Daoy (cell line): ENCODE results near the gene ATP11A. TPM values are rescaled to one million over a fixed set of nuclear protein-coding genes. Genes with fewer than 3 reads are reported as not detected.

ENCODE experiments used
- DNase-seq: peaks from one replicate; pipeline ENCODE4 v3.0.0-alpha.2; 2015; ENCODE audit warnings: low read depth
- total RNA-seq: library from RNA; depleted of rRNA; stranded (reverse); fragments of >200 nt; shearing (Covaris generic); gene quantifications from 2 replicates; pipeline ENCODE4 v1.2.3, GENCODE V29; 2014

Gene ATP11A
- total RNA-seq, 1 experiment from 2014 or later = 2.0 TPM

DNA sequence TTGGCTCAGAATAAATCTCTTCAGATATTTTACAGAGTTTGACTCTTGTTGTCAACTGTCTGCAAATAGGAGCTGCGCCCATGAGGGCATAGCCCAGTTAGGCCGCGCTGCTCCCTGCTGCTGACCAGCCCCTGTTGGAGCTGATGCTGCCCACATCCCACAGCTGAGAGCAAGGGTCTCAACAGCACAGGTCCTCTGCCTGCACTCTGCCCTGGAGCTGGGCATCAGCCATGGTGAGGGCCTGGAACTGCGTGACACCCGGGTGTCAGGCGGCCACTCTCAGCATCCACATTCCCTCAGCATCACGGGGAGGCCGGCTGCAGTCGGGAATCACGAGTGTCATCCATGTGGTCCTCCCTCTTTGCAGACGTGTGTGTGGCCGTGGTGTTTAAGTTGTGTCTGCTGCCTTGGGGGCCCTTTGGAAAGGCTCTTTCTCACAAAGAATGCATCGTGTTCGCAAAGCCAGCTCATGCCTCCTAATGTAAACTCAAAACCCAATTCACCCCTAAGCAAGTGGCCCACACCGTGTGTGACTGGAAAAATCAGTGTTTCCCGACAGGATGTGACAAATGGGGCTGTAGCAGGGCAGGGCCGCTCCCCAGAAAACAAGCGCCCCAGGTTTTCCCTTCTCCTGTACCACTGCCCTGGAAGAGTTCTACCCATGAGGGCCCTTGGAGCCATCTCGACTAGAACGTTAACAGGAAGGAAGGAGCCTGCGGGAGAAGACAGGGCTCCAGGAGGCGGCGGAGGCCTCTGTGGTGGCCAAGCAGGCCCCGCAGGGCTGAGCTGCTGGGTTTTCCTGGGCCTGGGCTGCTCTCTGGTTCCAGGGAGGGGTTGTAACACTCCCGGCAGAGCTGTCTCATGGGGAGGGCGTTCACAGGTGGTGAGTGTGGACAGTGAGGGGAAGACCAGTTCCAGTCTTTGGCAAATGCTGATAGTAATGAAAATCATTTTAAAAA, 20.3 kb downstream of the ATP11A start:
- DNase-seq = no peak

- no peak for DNase-seq
Observed at GRCh38 chr13:112710855-112711527, 21.2 kb downstream of the ATP11A start.

DNA sequence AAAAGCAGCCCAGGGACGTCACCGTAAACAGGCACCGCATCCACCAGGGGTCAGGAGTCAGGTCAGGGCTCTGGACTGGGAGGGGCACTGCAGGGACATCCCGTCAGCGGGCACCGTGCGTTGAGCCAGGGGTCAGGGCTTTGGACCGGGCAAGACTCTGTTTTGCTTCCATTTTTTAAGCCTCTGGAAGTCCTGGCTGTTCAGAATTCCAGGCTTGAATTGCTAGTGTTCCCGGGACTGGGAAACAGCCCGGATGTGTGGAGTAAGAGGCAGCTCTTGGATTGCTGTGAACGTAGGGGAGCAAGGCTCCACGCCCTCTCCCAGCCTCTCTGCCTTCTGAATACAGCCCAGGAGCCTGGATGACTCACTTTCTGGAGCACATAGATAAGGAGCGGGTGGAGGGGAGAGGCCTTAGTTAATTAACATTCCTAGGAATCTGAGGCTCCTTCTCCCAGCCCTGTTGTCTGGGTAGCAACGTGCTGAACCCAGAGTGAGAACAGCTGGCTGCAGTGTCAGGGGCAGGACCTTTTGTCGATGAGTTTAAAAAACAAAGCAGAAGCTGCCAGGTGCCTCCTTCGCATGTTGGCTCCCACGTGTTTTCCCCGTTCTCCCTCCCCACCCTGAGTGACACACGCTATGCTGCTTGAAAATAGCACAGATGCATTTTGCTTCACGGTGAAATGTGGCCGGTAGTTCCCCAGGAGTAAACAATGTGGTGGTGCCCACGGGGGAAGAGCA, 21.9 kb downstream of the ATP11A start:
- DNase-seq = peak; percentile 93

- no peak for DNase-seq
Observed at GRCh38 chr13:112712451-112713207, 22.8 kb downstream of the ATP11A start.

DNA sequence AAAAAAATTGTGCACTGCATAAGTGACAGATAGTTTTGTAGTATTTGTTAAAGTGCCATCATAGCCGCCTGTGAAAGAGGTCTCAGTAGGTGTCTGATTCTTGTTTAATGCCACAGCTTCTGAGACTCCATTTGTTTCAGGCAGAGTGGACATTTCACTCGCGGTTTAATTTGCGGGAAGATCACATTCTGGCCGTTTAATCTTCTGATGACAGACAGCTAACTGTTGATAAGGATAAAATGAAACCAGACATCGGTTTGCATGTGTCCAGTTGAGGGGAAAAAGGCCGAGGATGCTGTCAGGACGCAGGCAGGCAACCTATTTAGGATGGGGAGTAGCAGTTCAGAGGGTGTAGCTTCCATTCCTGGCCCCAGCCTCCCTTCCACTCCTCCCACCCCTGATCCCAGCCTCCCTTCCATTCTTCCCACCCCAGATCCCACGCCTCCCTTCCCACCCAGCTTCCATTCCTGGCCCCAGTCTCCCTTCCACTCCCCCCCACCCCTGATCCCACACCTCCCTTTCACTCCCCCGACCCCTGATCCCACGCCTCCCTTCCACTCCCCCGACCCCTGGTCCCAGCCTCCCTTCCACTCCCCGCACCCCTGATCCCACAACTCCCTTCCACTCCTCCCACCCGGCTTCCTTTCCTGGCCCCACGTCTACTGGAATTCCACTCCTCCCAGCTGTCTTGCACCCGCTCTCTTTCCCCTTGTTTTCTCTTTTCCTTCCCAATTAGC, 23.8 kb downstream of the ATP11A start:
- DNase-seq = no peak

DNA sequence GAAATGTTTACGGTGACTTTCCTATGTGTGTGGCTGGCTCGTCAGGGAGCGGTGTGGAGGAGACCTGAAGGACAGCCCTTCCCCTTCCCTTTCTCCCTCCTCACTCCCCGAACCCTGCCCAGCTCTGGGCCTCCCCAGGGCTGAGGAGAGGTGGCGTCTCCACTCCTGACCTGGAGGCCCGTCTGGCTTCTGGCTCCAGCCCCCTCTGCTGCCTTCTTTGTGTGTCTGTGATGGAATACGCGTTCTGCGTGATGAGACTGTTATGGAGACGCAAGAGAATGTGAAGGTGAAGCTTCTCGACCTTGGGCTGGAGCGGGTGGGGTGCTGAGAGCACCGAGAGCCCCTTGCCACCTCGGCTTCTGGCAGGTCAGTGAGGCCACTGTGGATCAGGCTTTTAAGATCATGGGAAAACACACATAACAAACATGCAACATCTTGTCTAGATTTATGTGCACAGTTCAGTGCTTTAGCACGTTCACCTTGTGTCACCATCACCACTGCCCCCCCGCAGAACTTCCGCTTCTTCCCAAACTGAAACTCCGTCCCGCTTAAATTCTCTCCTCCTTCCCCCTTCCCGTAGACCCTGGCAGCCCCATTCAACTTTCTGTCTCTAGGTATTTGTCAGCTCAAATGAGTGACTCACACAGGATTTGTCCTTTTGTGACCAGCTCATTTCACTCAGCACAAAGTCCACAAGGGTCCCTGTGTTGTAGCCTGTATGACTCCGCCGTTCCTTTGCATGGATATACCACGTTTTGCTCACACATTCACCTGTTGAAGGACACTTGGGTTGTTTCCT, 24.7 kb downstream of the ATP11A start:
- no peak for DNase-seq

DNA sequence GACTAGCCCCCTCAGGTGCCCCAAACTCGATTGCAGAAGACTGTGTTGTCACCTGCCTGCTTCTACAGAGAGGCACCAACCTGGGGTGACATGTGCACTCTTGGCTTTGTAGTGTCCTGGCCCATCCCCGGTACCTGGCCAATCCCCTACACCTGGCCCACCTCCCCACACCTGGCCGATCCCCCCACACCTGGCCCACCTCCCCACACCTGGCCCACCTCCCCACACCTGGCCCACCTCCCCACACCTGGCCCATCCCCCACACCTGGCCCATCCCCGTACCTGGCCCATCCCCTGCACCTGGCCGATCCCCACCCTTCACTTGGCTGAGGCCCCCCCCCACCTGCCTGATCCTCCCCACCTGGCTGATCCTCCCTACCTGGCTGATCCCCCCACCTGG, 25.4 kb downstream of the ATP11A start:
- DNase-seq = no peak

- no peak for DNase-seq
Observed at GRCh38 chr13:112715715-112716460, 26.1 kb downstream of the ATP11A start.

GRCh38 chr13:112716461-112716820, 26.6 kb downstream of the ATP11A start:
- DNase-seq = no peak

GRCh38 chr13:112716841-112717520, 27.1 kb downstream of the ATP11A start:
- DNase-seq = no peak

DNA sequence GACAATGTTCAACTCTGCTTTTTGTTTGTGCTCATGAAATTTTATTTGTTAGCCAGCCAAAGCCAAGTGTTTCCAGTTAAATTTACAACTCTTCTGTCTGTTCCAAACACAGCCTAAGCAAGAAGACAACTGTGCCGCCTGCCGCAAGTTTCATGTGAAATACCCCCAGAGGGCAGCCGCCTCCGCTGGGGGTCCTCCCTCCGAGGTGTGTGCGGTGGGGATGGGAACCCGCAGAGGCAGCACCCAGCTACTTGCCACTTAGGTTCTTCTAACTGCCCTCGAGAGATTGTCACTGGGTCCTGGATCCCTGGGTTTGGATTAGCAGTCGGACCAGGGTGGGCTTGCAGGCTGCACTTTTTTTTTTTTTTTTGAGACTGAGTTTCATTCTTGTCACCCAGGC, 28.5 kb downstream of the ATP11A start:
- no peak for DNase-seq

- no peak for DNase-seq
Observed at GRCh38 chr13:112719016-112719415, 29.2 kb downstream of the ATP11A start.

DNA sequence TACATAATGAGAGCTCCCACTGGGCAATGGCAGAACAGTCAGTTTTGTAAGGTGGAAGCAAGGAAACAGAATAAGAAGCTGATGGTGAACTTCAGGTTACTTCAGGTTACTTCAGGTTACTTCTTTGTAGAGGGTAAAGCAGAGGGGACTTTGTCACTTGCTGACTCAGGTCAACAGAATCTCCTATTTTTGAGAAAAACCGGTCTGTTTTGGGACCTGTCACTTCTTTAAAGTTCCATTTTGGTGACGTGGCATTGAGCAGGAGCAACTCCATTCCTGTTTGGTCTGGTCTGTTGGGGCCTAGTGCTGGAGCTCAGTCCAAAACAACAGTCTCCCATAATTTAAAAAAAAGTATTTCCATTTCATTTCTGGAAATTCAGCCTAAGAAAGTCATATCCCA, 29.7 kb downstream of the ATP11A start:
- DNase-seq = no peak

DNA sequence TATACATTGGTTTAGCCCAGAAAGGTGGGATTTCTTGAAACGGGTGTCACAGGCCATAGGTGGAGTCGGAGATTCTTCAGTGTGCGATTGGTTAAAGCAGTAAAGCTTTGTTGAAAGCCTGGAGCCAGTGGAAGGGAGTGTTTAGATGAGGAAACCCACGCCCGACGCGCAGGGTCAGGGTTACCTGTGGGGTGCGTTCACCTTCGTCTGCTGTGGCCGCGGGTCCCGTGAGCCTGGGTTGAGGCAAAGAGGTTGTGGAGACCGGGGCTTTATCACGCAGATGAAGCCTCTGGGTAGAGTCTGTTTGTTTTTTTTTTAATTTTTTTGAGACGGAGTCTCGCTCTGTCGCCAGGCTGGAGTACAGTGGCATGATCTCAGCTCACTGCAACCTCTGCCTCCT, 30.4 kb downstream of the ATP11A start:
- DNase-seq = no peak

DNA sequence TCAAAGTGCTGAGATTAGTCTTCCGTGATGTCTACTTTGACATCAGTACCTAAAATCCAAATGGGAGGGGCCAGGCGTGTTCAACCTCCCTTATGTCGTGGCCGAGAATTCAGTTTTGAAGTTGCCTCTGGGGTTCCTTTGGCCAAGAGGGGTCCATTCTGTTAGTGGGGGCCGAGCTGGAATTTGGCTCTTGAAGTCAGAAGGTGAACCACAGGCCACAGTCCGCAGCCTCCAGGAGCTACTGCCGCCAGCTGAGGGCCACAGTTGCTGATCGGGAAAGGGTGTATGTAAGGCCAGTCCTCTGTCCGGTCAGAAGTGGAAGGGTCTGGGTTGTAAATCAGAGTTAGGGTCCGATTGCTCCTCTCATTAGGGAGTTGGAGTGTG, 31.0 kb downstream of the ATP11A start:
- DNase-seq = no peak

GRCh38 chr13:112721198-112722104, 31.6 kb downstream of the ATP11A start:
- no peak for DNase-seq

GRCh38 chr13:112722433-112723263, 32.8 kb downstream of the ATP11A start:
- peak; percentile 77 for DNase-seq
